MM.1S (cell line): ENCODE results near the gene MPPED1.

Experiments used
- CTCF ChIP-seq: fragments of 300-600 bp; sonication (generic); IDR thresholded peaks from 2 replicates; pipeline ENCODE4 v1.5.1; 2016; ENCODE audit warnings: antibody characterized with exemption, low read length, mixed read lengths
- EZH2 ChIP-seq: fragments of 300-600 bp; sonication (generic); optimal IDR thresholded peaks from 2 replicates; pipeline ENCODE3; 2017; ENCODE audit warnings: low read depth, mild to moderate bottlenecking, antibody characterized with exemption, low read length, mixed read lengths
- EZH2phosphoT487 ChIP-seq: fragments of 300-600 bp; sonication (generic); IDR thresholded peaks from 2 replicates; pipeline ENCODE4 v1.6.1; 2018; ENCODE audit warnings: antibody characterized with exemption, low read length

GRCh38 chr22:43377896-43378704, 33.7 kb upstream of the MPPED1 start:
- TF ChIP-seq CTCF (no peak), EZH2 (no peak), EZH2phosphoT487 (no peak)
